Esophagus muscularis mucosa (tissue), 4 donors: ENCODE measurements around the gene TAC4.
A peak's percentile ranks its signal among the peaks of the same experiment; 100 is the strongest.
"Not testable (repeated sequence)": the region's sequence is repeated elsewhere in the genome, so short reads cannot be mapped to it uniquely, and the experiment has no call there.

ENCODE experiments used
- EP300 ChIP-seq: sonication (generic); formaldehyde crosslinking; IDR thresholded peaks from one replicate; pipeline ENCODE4 v1.6.1; 2017; ENCODE audit warnings: antibody characterized with exemption
- POLR2AphosphoS5 ChIP-seq, 2 donors: sonication (generic); formaldehyde crosslinking; IDR thresholded peaks; one replicate each; pipeline ENCODE4 v1.6.1; 2017; ENCODE audit warnings: antibody characterized with exemption in 2 of 2
- TF ChIP-seq, protein P1 (sequence below), 3 experiments: fragments of 200-600 bp in 2 of 3; fragments of 450-650 bp in 1 of 3; sonication (generic) in 2 of 3; IDR thresholded peaks; one replicate each; pipeline ENCODE4 v1.5.1; 2017 to 2019; ENCODE audit warnings: antibody characterized with exemption in 3 of 3, mild to moderate bottlenecking in 2 of 3, moderate library complexity in 1 of 3

DNA sequence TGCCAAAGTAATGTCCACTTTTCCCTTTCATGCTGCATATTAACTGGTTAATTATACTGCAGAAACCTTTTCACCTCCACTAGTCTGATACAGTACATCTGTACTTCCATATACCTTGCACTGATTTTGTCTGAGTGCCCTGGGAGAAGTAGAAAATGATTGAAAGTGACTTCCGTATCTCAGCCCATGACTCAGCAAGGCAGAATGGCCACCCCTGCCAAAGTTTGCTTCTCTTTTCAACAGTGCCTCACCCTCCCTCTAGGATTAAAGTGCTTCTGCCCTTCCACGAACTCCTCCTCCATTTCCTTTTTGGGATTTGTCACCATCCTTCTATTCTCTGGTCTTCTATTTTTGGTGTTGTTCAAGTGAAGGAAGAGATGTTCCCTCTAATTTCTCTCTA lies 19.5 kb downstream of the TAC4 start:
- not testable (repeated sequence) for TF ChIP-seq EP300
- TF ChIP-seq, protein P1, sequence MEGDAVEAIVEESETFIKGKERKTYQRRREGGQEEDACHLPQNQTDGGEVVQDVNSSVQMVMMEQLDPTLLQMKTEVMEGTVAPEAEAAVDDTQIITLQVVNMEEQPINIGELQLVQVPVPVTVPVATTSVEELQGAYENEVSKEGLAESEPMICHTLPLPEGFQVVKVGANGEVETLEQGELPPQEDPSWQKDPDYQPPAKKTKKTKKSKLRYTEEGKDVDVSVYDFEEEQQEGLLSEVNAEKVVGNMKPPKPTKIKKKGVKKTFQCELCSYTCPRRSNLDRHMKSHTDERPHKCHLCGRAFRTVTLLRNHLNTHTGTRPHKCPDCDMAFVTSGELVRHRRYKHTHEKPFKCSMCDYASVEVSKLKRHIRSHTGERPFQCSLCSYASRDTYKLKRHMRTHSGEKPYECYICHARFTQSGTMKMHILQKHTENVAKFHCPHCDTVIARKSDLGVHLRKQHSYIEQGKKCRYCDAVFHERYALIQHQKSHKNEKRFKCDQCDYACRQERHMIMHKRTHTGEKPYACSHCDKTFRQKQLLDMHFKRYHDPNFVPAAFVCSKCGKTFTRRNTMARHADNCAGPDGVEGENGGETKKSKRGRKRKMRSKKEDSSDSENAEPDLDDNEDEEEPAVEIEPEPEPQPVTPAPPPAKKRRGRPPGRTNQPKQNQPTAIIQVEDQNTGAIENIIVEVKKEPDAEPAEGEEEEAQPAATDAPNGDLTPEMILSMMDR (IDR thresholded peaks at IDR 0.05) = not testable (repeated sequence)
- peak; percentile 17 to 18 for TF ChIP-seq POLR2AphosphoS5 (IDR thresholded peaks at IDR 0.05)
